Glomerular visceral epithelial cell (primary cell): ENCODE results near the gene MFSD6L.

Experiments used
- DNase-seq: peaks from one replicate; pipeline ENCODE4 v3.0.0-alpha.2; 2016; ENCODE audit errors: extremely low spot score

Gene MFSD6L

GRCh38 chr17:8791910-8792270, 7.3 kb downstream of the MFSD6L start:
- DNase-seq, result peak; percentile 13

GRCh38 chr17:8791248-8791909, 7.8 kb downstream of the MFSD6L start:
- DNase-seq, result no peak

- DNase-seq, result no peak
These were observed 9.4 kb downstream of the MFSD6L start for GRCh38 chr17:8789743-8790142.

- no peak for DNase-seq
These were observed 10.2 kb downstream of the MFSD6L start for GRCh38 chr17:8788998-8789397.

- DNase-seq, result peak; percentile 54
These were observed 13.4 kb downstream of the MFSD6L start for GRCh38 chr17:8785547-8786413.

GRCh38 chr17:8782176-8782575, 17.0 kb downstream of the MFSD6L start:
- no peak for DNase-seq

- DNase-seq, result no peak
These were observed 17.4 kb downstream of the MFSD6L start for GRCh38 chr17:8781776-8782175.

- no peak for DNase-seq
These were observed 22.3 kb downstream of the MFSD6L start for GRCh38 chr17:8776881-8777280.

- DNase-seq, result no peak
These were observed 22.9 kb downstream of the MFSD6L start for GRCh38 chr17:8776248-8776647.

GRCh38 chr17:8766731-8767130, 32.4 kb downstream of the MFSD6L start:
- no peak for DNase-seq

GRCh38 chr17:8762012-8762411, 37.2 kb downstream of the MFSD6L start:
- no peak for DNase-seq

GRCh38 chr17:8758137-8758596, 41.0 kb downstream of the MFSD6L start, which contains the start of gene SPDYE4:
Gene SPDYE4 (minus strand): TSS chr17:8758546. CDS start chr17:8758382, 164 bp downstream.
- DNase-seq, result no peak

- no peak for DNase-seq
These were observed 42.0 kb downstream of the MFSD6L start for GRCh38 chr17:8757189-8757588.

GRCh38 chr17:8755590-8756255, 43.4 kb downstream of the MFSD6L start:
- DNase-seq, result no peak

GRCh38 chr17:8754890-8755289, 44.3 kb downstream of the MFSD6L start:
- DNase-seq, result no peak

- DNase-seq, result no peak
These were observed 45.2 kb downstream of the MFSD6L start for GRCh38 chr17:8753976-8754440.

GRCh38 chr17:8753136-8753975, 45.8 kb downstream of the MFSD6L start:
- no peak for DNase-seq

- no peak for DNase-seq
These were observed 49.5 kb downstream of the MFSD6L start for GRCh38 chr17:8749616-8750015.

GRCh38 chr17:8747742-8748141, 51.4 kb downstream of the MFSD6L start:
- DNase-seq, result no peak
